ENCODE data around the gene PRKD3. TPM values are rescaled to one million over a fixed set of nuclear protein-coding genes. Genes with fewer than 3 reads are reported as not detected.

The PRKD3 gene
- total and polyA plus RNA-seq, 9 of the 15 experiments (the other 6 are each of a cell fraction or from before 2014, with no cell fraction given) = 4.7 to 26.7 (median 17.0) TPM

GRCh38 chr2:37324536-37324785 is 172 bp downstream of the PRKD3 start (continued):
- peak; percentile 86 for TF ChIP-seq POLR2G (IDR thresholded peaks at IDR 0.05; ENCODE audit: low read depth, low read length)
- 0 out of 2 replicates have a peak, but pooled peaks have one; percentile 2 for TF ChIP-seq CREM (IDR thresholded peaks at IDR 0.05; ENCODE audit: low read depth)
- no peak for TF ChIP-seq RBM15 (IDR thresholded peaks at IDR 0.05; ENCODE audit: insufficient read depth, low read length)
- peak in 1 of 2 experiments; percentile 85; a peak in 3 of 4 replicates for TF ChIP-seq MAZ (CRISPR knock-in tag; conservative IDR thresholded peaks at IDR 0.05 in 1 of 2, IDR thresholded peaks at IDR 0.05 in 1 of 2)
- TF ChIP-seq PHF8 (IDR thresholded peaks at IDR 0.05; ENCODE audit: borderline replicate concordance, low read length) = peak; percentile 55; the same call in 1 of the 2 replicates
- TF ChIP-seq CCNT2 (IDR thresholded peaks at IDR 0.05; ENCODE audit: borderline replicate concordance, extremely low read depth, insufficient read length, low read depth, low read length) = no peak
- no peak for TF ChIP-seq CHD1 (IDR thresholded peaks at IDR 0.05; ENCODE audit: low read length)
- TF ChIP-seq POLR2A (conservative IDR thresholded peaks at IDR 0.05) = peak; percentile 54
- TF ChIP-seq RBFOX2 (IDR thresholded peaks at IDR 0.05; ENCODE audit: low read depth, low read length) = peak; percentile 71
- TF ChIP-seq SMAD4 (CRISPR knock-in tag; conservative IDR thresholded peaks at IDR 0.05) = 0 out of 2 replicates have a peak, but pooled peaks have one; percentile 11
- no peak for TF ChIP-seq PTRF (tag; IDR thresholded peaks at IDR 0.05)
- 0 out of 2 replicates have a peak, but pooled peaks have one; percentile 10 for TF ChIP-seq MBD2 (IDR thresholded peaks at IDR 0.05; ENCODE audit: borderline replicate concordance, low read depth)
- peak in 1 of 3 experiments; percentile 53; a peak in 2 of 6 replicates for TF ChIP-seq CTCF (IDR thresholded peaks at IDR 0.05 in 2 of 3, conservative IDR thresholded peaks at IDR 0.05 in 1 of 3; ENCODE audit: insufficient read depth in 2 of 3, low read depth in 1 of 3, low read length in 3 of 3)
- TF ChIP-seq POLR2AphosphoS5 (IDR thresholded peaks at IDR 0.05; ENCODE audit: control insufficient read depth, insufficient read depth, low read depth, low read length) = 0 out of 2 replicates have a peak, but pooled peaks have one; percentile 46
- TF ChIP-seq, protein P1, sequence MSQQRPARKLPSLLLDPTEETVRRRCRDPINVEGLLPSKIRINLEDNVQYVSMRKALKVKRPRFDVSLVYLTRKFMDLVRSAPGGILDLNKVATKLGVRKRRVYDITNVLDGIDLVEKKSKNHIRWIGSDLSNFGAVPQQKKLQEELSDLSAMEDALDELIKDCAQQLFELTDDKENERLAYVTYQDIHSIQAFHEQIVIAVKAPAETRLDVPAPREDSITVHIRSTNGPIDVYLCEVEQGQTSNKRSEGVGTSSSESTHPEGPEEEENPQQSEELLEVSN (IDR thresholded peaks at IDR 0.05; ENCODE audit: borderline replicate concordance in 1 of 2, extremely low read depth in 1 of 2, insufficient read depth in 1 of 2, insufficient read length in 1 of 2, low read depth in 1 of 2, low read length in 1 of 2, poor library complexity in 1 of 2, severe bottlenecking in 1 of 2) = peak; percentile 78 to 79
- TF ChIP-seq PCBP2 (IDR thresholded peaks at IDR 0.05; ENCODE audit: low read depth, low read length, poor library complexity, severe bottlenecking) = peak; percentile 40
- TF ChIP-seq RBBP5 (IDR thresholded peaks at IDR 0.05; ENCODE audit: borderline replicate concordance, insufficient read depth, low read length, poor library complexity, severe bottlenecking) = peak; percentile 62
- peak; percentile 55; the same call in 1 of the 2 replicates for TF ChIP-seq SUPT5H (IDR thresholded peaks at IDR 0.05)
- TF ChIP-seq TFAM (CRISPR knock-in tag; conservative IDR thresholded peaks at IDR 0.05) = no peak
